GM18502 (cell line): ENCODE data around the gene SLC28A1.

Source experiments
- ATAC-seq: cut with Tn5 transposase; IDR thresholded peaks from one replicate; pipeline ENCODE4 v1.9.1; 2021; ENCODE audit warnings: mild to moderate bottlenecking; ENCODE audit not compliant: unreplicated experiment, poor library complexity

SLC28A1 gene

GRCh38 chr15:84934942-84935729 lies 50.7 kb downstream of the SLC28A1 start:
- ATAC-seq = no peak

DNA sequence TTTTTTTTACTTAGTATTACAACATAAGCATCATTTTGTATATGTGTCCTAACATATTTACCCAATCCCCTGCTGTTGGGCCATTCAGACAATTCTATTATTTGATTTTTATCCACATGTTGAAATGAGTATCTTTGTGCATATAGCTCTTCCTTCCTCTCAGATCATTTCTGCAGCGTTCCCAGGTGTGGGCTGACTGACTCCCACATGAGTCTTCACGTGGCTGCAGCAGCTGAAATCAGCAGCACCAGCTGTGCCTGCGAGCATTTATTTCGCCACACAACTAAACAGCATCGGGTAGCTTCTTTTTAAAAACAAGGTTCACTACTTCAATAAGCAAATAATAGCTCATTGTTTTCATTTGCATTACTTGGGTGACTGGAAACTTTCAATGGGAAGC lies 52.7 kb downstream of the SLC28A1 start:
- no peak for ATAC-seq

GRCh38 chr15:84938726-84939125 lies 54.3 kb downstream of the SLC28A1 start:
- ATAC-seq = no peak

- no peak for ATAC-seq
Measured at GRCh38 chr15:84940399-84940798, 55.9 kb downstream of the SLC28A1 start.

GRCh38 chr15:84942456-84942855 lies 58.0 kb downstream of the SLC28A1 start:
- ATAC-seq = no peak

DNA sequence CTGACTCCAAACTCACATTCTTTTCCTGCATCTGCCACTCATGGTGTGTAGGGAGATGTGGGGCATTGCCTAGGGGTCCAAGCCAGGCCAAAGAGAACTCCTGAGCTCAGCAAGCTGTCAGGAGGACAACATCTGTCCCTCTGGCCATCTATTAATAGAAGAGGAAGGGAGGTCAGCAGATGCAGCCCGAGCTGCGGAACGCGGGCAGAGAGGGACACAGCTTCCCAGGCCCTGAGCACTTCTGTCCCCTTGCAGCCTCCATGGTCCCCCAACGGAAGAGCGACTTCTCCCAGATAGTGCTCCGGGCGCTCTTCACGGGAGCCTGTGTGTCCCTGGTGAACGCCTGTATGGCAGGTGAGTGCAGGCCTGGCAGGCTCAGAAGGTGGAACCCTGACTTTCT lies 59.8 kb downstream of the SLC28A1 start:
- ATAC-seq = no peak

DNA sequence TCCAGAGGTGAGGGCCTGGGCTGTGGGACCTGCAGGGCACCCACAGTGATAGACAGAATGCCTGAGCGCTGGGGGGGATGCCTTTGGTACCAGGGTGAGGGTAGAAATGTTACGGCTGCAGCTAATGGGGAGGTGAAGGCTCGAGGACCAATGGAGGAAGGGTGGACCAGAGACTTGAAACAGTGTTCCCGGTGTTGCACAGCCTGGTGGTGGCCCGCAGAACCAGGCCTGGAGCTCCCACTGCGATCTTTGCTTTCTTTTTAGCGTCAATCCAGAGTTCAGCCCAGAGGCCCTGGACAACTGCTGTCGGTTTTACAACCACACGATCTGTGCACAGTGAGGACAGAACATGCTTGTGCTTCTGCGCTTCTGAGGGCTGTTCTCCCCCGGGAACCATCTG lies 60.4 kb downstream of the SLC28A1 start:
- ATAC-seq = no peak

GRCh38 chr15:84946772-84947489 lies 62.5 kb downstream of the SLC28A1 start:
- ATAC-seq = no peak

DNA sequence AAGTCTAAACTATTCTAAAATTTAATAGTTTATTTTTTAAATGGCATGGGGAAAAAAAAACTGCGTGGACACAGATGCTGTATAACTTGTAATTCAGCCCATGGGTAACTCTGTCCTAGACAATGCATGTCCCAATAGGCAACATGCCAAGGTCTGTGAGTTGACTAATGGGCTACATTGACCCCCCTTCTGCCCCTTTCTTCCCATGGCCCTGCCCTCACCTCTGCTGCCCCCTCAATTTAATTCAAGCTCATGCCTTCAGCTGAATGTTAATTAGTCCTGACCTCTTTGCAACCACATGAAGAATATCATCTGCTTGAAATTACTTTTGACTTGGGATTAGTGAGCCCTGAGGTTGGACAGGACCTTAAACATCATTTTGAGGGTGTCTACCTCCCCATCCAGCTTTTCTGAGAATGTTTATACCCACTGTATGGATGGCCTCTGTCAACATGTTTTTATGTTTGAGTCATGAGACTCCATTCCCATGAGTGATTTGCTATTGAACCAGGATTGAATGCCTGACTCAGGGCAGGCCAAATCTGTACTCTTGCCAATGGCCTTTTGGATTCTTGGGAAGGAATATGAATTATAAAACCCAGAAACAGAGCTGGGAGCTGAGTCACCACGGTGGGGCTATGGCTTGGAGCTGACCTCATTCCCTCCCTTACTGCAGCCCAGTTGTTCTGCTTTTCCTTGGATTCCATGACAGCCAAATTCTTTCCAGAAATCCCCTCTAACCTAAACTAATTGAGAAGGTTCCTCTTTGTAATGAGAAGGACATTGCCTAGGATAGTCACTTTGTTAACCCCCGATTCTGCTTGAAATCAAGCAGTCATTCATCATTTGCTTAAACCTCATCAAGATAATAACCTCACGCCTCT lies 63.7 kb downstream of the SLC28A1 start:
- no peak for ATAC-seq

DNA sequence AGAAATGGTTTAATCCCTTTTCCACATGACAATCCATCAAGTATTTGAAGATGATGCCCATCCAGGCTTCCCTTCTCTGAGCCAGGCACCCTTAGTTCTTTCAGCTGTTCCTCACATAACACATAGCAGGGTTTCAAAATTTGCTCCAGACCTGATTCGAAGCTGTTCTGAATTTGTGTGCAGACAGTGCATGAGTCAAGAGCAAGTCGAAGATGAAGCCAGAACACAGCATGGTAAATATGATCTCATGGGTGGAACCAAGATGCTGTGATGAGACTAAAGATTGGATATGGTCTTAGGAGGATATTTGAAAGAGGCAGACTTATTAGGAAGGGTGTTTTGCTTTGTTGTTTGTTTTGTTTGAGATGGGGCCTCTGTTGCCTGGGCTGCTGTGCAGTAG lies 64.6 kb downstream of the SLC28A1 start:
- no peak for ATAC-seq

DNA sequence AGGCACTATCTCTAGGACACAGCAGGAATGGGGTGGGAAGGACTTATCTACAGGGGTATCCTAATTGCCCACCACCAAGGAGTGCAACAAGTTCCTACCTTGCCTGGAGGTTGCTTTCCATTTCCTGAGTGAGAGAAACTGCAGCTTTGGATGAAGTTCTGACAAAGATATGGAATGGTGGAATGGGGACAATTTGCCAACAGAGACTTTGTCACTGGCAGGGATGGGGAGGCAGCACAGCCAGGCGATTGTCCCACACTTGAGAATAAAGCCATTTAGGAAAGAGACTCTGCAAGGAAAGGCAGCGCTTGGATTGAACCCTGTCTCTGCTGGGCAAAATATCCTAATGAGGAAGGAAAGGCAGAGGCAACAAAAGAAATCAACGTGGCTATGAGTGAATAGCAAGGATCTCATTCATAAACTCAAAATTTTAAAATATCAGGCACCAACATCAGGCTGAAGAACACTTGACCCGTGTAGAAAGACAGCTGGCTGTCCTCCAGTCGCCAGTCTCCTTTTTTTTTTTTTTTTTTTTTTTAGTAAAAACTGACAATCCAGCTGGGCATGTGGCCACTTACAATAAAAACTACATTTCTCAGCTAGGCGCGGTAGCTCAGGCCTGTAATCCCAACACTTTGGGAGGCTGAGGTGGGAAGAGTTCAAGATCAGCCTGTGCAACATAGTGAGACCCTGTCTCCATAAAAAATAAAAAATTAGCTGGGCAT lies 65.5 kb downstream of the SLC28A1 start:
- no peak for ATAC-seq

DNA sequence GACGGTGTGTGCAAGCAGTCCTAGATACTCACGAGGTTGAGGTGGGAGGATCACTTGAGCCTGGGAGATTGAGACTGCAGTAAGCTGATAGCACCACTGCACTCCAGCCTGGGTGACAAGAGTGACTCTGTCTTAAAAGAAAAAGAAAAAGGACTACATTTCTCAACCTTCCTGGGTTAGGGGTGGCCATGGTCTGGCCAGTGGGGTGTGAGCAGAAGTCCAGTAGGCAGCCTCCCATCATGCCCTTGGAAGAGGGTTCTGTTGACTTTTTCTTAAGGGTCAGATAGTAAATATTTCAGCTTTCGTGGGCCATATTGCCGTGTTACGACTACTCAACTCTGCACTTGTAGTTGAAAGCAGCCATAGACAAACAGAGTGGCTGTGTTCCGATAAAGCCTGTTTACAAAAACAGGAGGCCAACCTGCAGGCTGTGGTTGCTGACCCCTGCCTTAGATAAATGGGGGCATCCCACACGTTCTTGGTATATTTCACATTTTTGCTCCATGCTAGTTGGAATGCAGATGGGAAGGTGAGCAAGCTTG lies 66.2 kb downstream of the SLC28A1 start:
- ATAC-seq = no peak

DNA sequence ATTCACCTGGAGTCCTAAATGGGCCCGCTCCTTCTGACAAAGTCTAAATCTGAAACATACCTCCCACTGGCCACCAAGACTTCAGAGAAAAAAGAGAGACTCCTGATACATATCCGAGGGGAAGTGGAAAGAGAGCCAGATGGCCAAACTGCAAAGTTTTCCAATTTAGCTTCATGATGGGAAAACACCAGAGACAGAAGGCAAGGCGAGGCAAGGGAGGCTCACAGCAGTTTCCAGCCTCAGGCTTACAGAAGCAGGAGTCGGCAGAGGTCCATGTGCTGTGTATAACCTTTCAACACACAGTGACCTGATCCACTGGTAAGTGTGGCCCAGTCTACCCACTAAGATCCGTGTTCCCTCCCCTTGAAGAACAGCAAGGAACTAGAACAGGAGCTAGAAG lies 67.3 kb downstream of the SLC28A1 start:
- no peak for ATAC-seq

- ATAC-seq = no peak
Measured at GRCh38 chr15:84953136-84953535, 68.7 kb downstream of the SLC28A1 start.

DNA sequence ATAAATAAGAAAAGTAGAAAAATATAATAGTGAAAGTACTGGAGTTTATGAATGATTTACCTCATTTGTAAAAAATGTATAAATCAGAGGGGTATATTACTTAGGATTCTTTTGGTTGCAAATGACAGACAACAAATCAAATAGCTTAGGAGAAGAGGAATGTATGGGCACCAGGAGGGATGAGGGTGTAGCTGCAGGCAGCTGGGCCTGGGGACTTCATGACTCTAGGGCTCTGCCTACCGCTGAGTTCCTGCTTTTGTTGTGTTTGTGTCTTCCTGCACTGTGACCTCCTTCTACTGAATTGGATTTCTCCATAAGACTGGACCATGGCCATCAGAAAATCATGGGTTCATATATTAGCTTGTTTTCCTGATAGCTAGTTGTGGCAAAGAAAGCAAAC lies 69.3 kb downstream of the SLC28A1 start:
- no peak for ATAC-seq

DNA sequence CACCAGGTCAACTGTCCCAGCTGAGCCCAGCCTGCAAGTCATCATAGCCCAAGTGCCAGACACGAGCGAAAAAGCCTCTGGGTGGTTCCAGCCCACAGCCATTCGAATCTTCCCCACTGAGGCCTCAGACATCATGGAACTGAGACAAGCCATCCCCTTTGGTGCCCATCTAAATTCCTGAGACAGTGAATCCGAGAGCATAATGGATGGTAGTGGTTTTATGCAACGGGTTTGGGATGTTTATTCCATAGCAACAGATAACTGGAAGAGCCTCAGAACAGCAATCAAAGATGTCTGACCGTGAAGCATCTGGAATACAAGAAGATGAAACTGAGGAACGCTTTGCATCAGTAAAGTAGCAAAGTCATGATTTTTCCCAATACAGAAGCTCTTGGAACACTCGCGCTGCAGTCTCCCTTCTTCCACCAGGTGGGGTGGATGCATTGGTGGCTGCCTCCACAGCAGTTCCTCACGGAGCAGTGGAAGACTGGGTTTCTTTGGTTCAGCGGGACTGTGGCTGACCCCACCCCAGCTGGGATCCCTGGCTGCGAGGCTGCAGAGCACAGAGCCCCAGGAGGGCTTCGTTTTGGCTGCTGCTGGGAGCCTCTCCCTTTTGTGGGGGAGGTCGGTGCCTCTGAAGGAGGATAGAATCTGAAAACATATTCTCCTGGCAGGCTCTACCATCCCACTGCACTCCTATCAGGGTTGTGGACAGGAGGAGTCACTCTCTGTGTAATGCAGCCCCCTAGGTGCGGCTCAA lies 70.8 kb downstream of the SLC28A1 start:
- ATAC-seq = peak; percentile 52

- ATAC-seq = no peak
Measured at GRCh38 chr15:84956199-84956598, 71.7 kb downstream of the SLC28A1 start.

GRCh38 chr15:84960391-84961113 lies 76.1 kb downstream of the SLC28A1 start:
- ATAC-seq = no peak

- no peak for ATAC-seq
Measured at GRCh38 chr15:84961114-84961452, 76.6 kb downstream of the SLC28A1 start.
